Measurements from ENCODE around the gene GMDS.

GRCh38 chr6:2007165-2007564, 238.2 kb downstream of the GMDS start:
- TF ChIP-seq POLR2A (IDR thresholded peaks at IDR 0.05; ENCODE audit: low read depth, low read length) (no peak), RAD21 (IDR thresholded peaks at IDR 0.05; ENCODE audit: low read length) (no peak), FOS (IDR thresholded peaks at IDR 0.05; ENCODE audit: low read depth, low read length) (no peak), CTCF (conservative IDR thresholded peaks at IDR 0.05; ENCODE audit: low read depth, low read length) (no peak), RFX5 (IDR thresholded peaks at IDR 0.05; ENCODE audit: low read depth, low read length) (no peak), MAZ (IDR thresholded peaks at IDR 0.05; ENCODE audit: borderline replicate concordance, low read depth, low read length) (no peak), MXI1 (IDR thresholded peaks at IDR 0.05; ENCODE audit: borderline replicate concordance, low read depth, low read length) (no peak), BHLHE40 (IDR thresholded peaks at IDR 0.05; ENCODE audit: low read depth, low read length) (no peak)
